A549 (cell line): ENCODE data around the gene CCDC185. TPM values are rescaled to one million over a fixed set of nuclear protein-coding genes. Genes with fewer than 3 reads are reported as not detected.
A peak's percentile ranks its signal among the peaks of the same experiment; 100 is the strongest.

Source experiments
- ATAC-seq, 2 experiments: fragments of 200-7000 bp in 1 of 2; fragments of >200 bp in 1 of 2; cut with Nextera tagmentation in 1 of 2; cut with Tn5 transposase in 1 of 2; 3 replicates each; pipeline versions ENCODE4 v1.8.0 to v1.9.1; 2018 to 2020; ENCODE audit warnings: mild to moderate bottlenecking in 1 of 2, moderate library complexity in 1 of 2
- CTCF ChIA-PET: fragments of 300-600 bp; sonication (Branson Sonifier 250); formaldehyde crosslinking; extraction: SDS; loops from one replicate; lab custom pipeline; 2021; ENCODE audit warnings: antibody characterized with exemption, inconsistent platforms; lab: Yijun Ruan, JAX
- POLR2A ChIA-PET: fragments of 350-600 bp; formaldehyde crosslinking; extraction: SDS; loops from one replicate; lab custom pipeline; 2021; ENCODE audit warnings: antibody characterized with exemption, inconsistent platforms; lab: Yijun Ruan, JAX
- DNase-seq, 2 experiments: peaks; one replicate each; pipeline versions ENCODE4 v3.0.0 to v3.0.0-alpha.2; 2011 to 2016; ENCODE audit warnings: low read depth in 1 of 2, low spot score in 1 of 2
- FAIRE-seq: peaks from 2 replicates; lab custom pipeline; 2011; peaks lifted over from hg19 to GRCh38; lab: Jason Lieb, UNC
- H3K27ac ChIP-seq, 2 experiments: fragments of >200 bp; sonication (Bioruptor Twin); formaldehyde crosslinking; 3 replicates each; pipeline ENCODE4 v1.5.1; 2016 to 2017
- H3K4me1 ChIP-seq: fragments of >200 bp; sonication (Bioruptor Twin); formaldehyde crosslinking; 3 replicates; pipeline ENCODE4 v1.6.1; 2016
- H3K4me2 ChIP-seq: fragments of >200 bp; sonication (Bioruptor Twin); formaldehyde crosslinking; 3 replicates; pipeline ENCODE4 v1.6.1; 2016
- H3K4me3 ChIP-seq: fragments of >200 bp; sonication (Bioruptor Twin); formaldehyde crosslinking; 3 replicates; pipeline ENCODE4 v1.5.1; 2016
- H3K9me3 ChIP-seq: fragments of >200 bp; sonication (Bioruptor Twin); formaldehyde crosslinking; 3 replicates; pipeline ENCODE4 v1.6.1; 2016
- BHLHE40 ChIP-seq: IDR thresholded peaks from 2 replicates; pipeline ENCODE4 v1.6.1; 2012; ENCODE audit warnings: low read depth, low read length, inconsistent platforms
- CHD2 ChIP-seq: fragments of 150-350 bp; IDR thresholded peaks from 2 replicates; pipeline ENCODE4 v1.6.1; 2014; ENCODE audit warnings: low read length; ENCODE audit not compliant: partially characterized antibody
- CHD4 ChIP-seq: fragments of 200-600 bp; sonication (generic); IDR thresholded peaks from 2 replicates; pipeline ENCODE4 v1.6.1; 2016; ENCODE audit warnings: antibody characterized with exemption, mild to moderate bottlenecking, borderline replicate concordance
- EP300 ChIP-seq, 2 experiments: fragments of >200 bp; sonication (Bioruptor Twin); formaldehyde crosslinking; IDR thresholded peaks; 2 replicates in 1 of 2; 3 replicates in 1 of 2; pipeline ENCODE4 v1.6.1; 2016 to 2017
- FOSL2 ChIP-seq, 2 experiments: fragments of 450-650 bp in 1 of 2; fragments of >200 bp in 1 of 2; sonication (Bioruptor Twin) in 1 of 2; formaldehyde crosslinking; IDR thresholded peaks; 2 replicates each; pipeline versions ENCODE4 v1.5.0 to v1.6.1; 2016 to 2020; ENCODE audit warnings: mild to moderate bottlenecking in 1 of 2, moderate library complexity in 1 of 2
- FOXS1 ChIP-seq: fragments of 250-450 bp; sonication (Bioruptor Pico); IDR thresholded peaks from 2 replicates; pipeline ENCODE4 v1.5.0; 2020; ENCODE audit warnings: mild to moderate bottlenecking, moderate library complexity
- KDM1A ChIP-seq: fragments of 200-600 bp; sonication (generic); IDR thresholded peaks from 2 replicates; pipeline ENCODE4 v1.6.1; 2016; ENCODE audit warnings: low read depth, mild to moderate bottlenecking
- NFE2L2 ChIP-seq: fragments of 150-350 bp; conservative IDR thresholded peaks from 2 replicates; pipeline ENCODE4 v1.6.1; 2014; ENCODE audit warnings: low read length
- POLR2A ChIP-seq: IDR thresholded peaks from 2 replicates; pipeline ENCODE4 v1.6.1; 2012; ENCODE audit warnings: mild to moderate bottlenecking, low read length
- TP53 ChIP-seq: fragments of 250-450 bp; sonication (Bioruptor Pico); IDR thresholded peaks from 2 replicates; pipeline ENCODE4 v1.5.0; 2021; ENCODE audit warnings: mild to moderate bottlenecking, moderate library complexity
- WGBS: methylation state at CpG from one replicate; pipeline ENCODE4 v1.1.6; 2017; ENCODE audit errors: missing lambda C conversion rate; 5-methylcytosine and 5-hydroxymethylcytosine counted together
- polyA plus RNA-seq, 4 experiments: library from polyadenylated mRNA; depleted of rRNA in 3 of 4; stranded (reverse); fragments of >200 nt; fragmentation: RNase III in 1 of 4; extraction: RNeasy Plus Mini Kit Qiagen cat#74134 plus additional on column Dnase treatment in 1 of 4; gene quantifications; 2 replicates in 3 of 4; 3 replicates in 1 of 4; pipeline ENCODE4 v1.2.3, GENCODE V29; 2011 to 2017
- TF ChIP-seq, protein P1 (sequence below): fragments of >200 bp; sonication (Bioruptor Twin); formaldehyde crosslinking; IDR thresholded peaks from 3 replicates; pipeline ENCODE4 v1.6.1; 2016
- TF ChIP-seq, protein P2 (sequence below): IDR thresholded peaks from 2 replicates; pipeline ENCODE4 v1.6.1; 2012
- TF ChIP-seq, protein P3 (sequence below): fragments of 250-450 bp; sonication (Bioruptor Pico); IDR thresholded peaks from 2 replicates; pipeline ENCODE4 v1.5.0; 2021; ENCODE audit warnings: mild to moderate bottlenecking, moderate library complexity, borderline replicate concordance
- TF ChIP-seq, protein P4 (sequence below): IDR thresholded peaks from 2 replicates; pipeline ENCODE4 v1.6.1; 2012; ENCODE audit warnings: low read depth, borderline replicate concordance

The CCDC185 gene
- polyA plus RNA-seq, 2 of the 4 experiments (the other 2 are of a cell fraction): 0.04 TPM; not detected in 1

DNA sequence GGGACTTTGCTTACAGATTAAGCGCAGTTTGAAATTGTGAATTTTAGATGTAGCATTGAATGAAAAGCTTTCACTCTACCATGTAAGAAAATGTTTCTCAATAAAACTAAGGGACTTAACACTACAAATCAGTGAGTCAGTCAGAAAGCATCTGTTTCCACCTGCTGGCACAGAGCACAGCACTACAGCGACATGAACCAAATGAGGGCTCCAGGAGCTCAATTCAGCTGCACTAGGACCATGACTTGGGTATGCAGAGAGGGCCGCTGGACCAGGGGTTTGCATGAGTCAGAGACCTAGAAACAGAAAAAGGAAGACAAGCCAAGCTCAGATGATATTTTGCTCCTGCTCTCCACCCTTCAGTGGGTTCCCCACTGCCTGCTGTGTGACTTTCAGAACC, 34.4 kb upstream of the CCDC185 start:
- Histone ChIP-seq H3K4me2 (no peak overlapping the region), H3K4me3 (no peak overlapping the region), H3K9me3 (no peaks in the 10 kb centered on the region), H3K4me1 (no peaks in the 10 kb centered on the region), H3K27ac (no peak overlapping the region)
- peak; percentile 23 for FAIRE-seq
- 0 out of 6 replicates have a peak, but pooled peaks of 1 of the 2 experiments have one; percentile 37 for ATAC-seq
- TF ChIP-seq CHD4 (no peak), TP53 (CRISPR knock-in tag) (no peak), CHD2 (no peak), BHLHE40 (no peak), KDM1A (no peak), POLR2A (no peak), FOSL2 (IDR thresholded peaks at IDR 0.05) (no peak), FOSL2 (CRISPR knock-in tag; IDR thresholded peaks at IDR 0.05) (no peak), NFE2L2 (no peak)
- TF ChIP-seq, protein P1, sequence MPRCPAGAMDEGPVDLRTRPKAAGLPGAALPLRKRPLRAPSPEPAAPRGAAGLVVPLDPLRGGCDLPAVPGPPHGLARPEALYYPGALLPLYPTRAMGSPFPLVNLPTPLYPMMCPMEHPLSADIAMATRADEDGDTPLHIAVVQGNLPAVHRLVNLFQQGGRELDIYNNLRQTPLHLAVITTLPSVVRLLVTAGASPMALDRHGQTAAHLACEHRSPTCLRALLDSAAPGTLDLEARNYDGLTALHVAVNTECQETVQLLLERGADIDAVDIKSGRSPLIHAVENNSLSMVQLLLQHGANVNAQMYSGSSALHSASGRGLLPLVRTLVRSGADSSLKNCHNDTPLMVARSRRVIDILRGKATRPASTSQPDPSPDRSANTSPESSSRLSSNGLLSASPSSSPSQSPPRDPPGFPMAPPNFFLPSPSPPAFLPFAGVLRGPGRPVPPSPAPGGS: no peak
- TF ChIP-seq, protein P2, sequence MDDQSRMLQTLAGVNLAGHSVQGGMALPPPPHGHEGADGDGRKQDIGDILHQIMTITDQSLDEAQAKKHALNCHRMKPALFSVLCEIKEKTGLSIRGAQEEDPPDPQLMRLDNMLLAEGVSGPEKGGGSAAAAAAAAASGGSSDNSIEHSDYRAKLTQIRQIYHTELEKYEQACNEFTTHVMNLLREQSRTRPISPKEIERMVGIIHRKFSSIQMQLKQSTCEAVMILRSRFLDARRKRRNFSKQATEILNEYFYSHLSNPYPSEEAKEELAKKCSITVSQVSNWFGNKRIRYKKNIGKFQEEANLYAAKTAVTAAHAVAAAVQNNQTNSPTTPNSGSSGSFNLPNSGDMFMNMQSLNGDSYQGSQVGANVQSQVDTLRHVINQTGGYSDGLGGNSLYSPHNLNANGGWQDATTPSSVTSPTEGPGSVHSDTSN: no peak
- TF ChIP-seq, protein P3, sequence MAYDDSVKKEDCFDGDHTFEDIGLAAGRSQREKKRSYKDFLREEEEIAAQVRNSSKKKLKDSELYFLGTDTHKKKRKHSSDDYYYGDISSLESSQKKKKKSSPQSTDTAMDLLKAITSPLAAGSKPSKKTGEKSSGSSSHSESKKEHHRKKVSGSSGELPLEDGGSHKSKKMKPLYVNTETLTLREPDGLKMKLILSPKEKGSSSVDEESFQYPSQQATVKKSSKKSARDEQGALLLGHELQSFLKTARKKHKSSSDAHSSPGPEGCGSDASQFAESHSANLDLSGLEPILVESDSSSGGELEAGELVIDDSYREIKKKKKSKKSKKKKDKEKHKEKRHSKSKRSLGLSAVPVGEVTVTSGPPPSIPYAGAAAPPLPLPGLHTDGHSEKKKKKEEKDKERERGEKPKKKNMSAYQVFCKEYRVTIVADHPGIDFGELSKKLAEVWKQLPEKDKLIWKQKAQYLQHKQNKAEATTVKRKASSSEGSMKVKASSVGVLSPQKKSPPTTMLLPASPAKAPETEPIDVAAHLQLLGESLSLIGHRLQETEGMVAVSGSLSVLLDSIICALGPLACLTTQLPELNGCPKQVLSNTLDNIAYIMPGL: no peak
- no peak for DNase-seq
- whole genome bisulfite sequencing: 52% methylated on average over 3 of the region's 3 CpGs
- ChIA-PET POLR2A (interaction anchor here (0.6 kb wide), 1 partner anchor 1247 kb away, joined by 3 read pairs; no protein-coding TSS in a partner anchor), CTCF (interaction anchor here (0.5 to 2.6 kb wide), 6 partner anchors 10 to 325 kb away, joined by 3 to 16 read pairs (median 4); no protein-coding TSS in a partner anchor)

DNA sequence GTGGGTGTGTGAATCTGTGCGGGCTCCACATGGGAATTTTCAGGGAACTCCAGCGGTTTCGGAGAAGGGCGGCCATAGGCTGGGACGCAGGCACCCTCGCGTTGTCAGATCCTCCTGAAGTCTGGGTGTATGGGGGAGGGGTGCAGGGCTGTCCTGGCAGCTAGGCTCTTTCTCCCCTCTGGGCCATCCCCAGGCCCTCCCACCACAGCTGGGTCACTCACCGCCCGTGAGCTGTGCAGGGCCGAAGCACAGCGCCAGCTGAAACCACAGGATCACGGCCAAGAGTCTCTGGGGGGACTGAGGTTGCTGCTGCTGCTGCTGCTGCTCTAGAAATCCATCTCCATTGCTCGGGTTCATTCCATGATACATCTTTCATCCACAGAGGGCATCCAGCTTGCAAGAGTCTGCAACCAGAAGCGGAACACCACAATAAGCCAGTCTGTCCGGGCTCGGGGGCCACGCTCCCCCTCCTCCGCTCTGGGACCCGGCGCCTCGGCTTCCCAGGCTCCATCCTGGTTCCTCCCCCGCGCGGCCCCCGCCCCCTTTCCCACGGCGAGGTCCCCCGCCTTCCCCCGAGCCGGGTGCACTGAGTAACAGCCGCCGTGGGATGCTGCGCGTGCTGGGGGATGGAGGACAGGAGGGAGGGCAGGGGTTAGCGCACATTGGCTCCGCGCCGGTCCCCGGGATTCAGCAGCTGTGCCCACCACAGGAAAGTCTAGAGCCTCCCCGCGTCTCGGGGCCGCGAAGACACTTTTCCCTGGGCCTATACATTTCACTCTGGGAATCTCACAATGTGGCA, 30.0 kb upstream of the CCDC185 start:
- WGBS: 13% methylated on average over 23 of the region's 44 CpGs
- ChIA-PET POLR2A (interaction anchor here (0.7 kb wide), 1 partner anchor 650 kb away, joined by 3 read pairs; no protein-coding TSS in a partner anchor), CTCF (interaction anchor here (0.7 to 1.6 kb wide), 9 partner anchors 11 to 516 kb away, joined by 3 to 7 read pairs (median 4); no protein-coding TSS in a partner anchor)
- Histone ChIP-seq H3K4me3 (peak overlapping the region; percentile 79), H3K4me1 (peaks cover 3% of the 10 kb centered on the region; the same call in 1 of the 3 replicates), H3K27ac (peak overlapping the region in 1 of 2 experiments; percentile 72; a peak in 2 of 6 replicates), H3K4me2 (peak overlapping the region; percentile 99), H3K9me3 (no peaks in the 10 kb centered on the region)
- ATAC-seq (peak; percentile 37 to 70; a peak in 5 of 6 replicates), DNase-seq (peak; percentile 12 to 13), FAIRE-seq (no peak)
- no peak for TF ChIP-seq FOXS1 (CRISPR knock-in tag)

DNA sequence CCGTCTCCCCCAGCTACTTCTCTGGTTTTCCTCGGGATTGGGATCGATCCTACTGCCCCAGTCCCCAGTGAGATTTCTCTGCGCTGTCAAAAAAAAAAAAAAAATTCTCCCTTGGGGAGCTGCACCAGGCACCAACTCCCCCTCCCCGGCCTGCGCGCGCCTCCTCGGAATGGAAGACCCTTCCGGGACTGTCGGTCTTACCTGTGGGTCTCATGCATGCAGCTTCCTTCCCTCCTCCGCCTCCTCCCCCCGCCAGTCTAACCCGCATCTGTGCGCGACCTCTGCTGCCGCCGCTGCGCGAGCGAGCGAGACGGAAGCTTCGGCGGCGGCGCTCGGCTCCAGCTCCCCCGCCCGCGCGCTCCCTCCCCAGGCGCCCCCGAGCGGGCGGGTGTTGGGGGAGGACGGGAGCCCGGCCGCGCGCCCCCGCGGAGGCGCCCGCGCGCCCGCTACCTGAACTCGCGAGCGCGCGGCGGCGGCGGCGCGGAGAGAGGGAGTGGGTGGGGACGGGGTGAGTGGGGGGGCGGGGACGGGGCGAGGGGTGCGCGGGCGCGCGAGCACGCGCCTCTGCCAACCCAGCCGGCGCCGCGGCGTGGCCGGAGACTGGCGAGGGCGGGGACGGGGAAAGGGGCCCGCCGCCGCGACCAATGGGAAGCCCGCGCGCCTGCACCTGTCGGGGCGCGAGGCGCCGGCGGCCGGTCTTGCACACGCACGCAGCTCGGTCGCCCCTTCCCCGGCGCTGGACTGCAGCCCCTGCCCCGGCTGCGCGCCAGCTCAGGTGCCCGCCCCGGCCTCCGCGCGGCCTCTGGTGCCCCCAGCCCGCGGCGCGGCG, 29.1 kb upstream of the CCDC185 start, which contains the start of gene SUSD4:
TSS of gene SUSD4 (minus strand) at position 321 of the 829 bp plus-strand sequence. CDS start 751 bp downstream, outside the sequence.
- peak; percentile 27 to 44 for DNase-seq
- ChIA-PET CTCF (interaction anchor here (0.6 to 1.6 kb wide), 14 partner anchors 10 to 569 kb away, joined by 3 to 7 read pairs (median 4); partner anchors contain the start of gene CCDC185), POLR2A (interaction anchor here (0.6 to 0.7 kb wide), 3 partner anchors 8 to 651 kb away, joined by 3 to 6 read pairs (median 3); no protein-coding TSS in a partner anchor)
- peak within 1 kb of the TSS; percentile 79 for H3K4me3 ChIP-seq
- WGBS: under 1% methylated on average over 11 of the region's 111 CpGs
- H3K27ac ChIP-seq: peak within 1 kb of the TSS; percentile 42 to 72; a peak in 4 of 6 replicates
- peaks cover 3% of the 10 kb centered on the region; the same call in 1 of the 3 replicates for H3K4me1 ChIP-seq
- ATAC-seq: peak; percentile 75 to 81
- FAIRE-seq: no peak
- peak within 1 kb of the TSS; percentile 99 for H3K4me2 ChIP-seq
- no peak for TF ChIP-seq EP300 (IDR thresholded peaks at IDR 0.05)
- TF ChIP-seq, protein P4, sequence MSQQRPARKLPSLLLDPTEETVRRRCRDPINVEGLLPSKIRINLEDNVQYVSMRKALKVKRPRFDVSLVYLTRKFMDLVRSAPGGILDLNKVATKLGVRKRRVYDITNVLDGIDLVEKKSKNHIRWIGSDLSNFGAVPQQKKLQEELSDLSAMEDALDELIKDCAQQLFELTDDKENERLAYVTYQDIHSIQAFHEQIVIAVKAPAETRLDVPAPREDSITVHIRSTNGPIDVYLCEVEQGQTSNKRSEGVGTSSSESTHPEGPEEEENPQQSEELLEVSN: 0 out of 2 replicates have a peak, but pooled peaks have one; percentile 58
- H3K9me3 ChIP-seq: no peaks in the 10 kb centered on the region
